ENCODE measurements around the gene ZCCHC3.

ZCCHC3 gene

GRCh38 chr20:286508-286907, 10.9 kb upstream of the ZCCHC3 start:
- no peak for DNase-seq (ENCODE audit: low read depth)

GRCh38 chr20:288956-289692, 8.2 kb upstream of the ZCCHC3 start:
- DNase-seq (ENCODE audit: low read depth): no peak

GRCh38 chr20:289693-290083, 7.7 kb upstream of the ZCCHC3 start:
- DNase-seq (ENCODE audit: low read depth): no peak

GRCh38 chr20:290084-290831, 7.1 kb upstream of the ZCCHC3 start, which contains the start of gene C20orf96:
Gene C20orf96 (minus strand): TSS chr20:290750. CDS start chr20:290610, 140 bp downstream.
- DNase-seq (ENCODE audit: low read depth): peak; percentile 94

GRCh38 chr20:294602-295001, 2.8 kb upstream of the ZCCHC3 start:
- no peak for DNase-seq (ENCODE audit: low read depth)

GRCh38 chr20:295804-296203, 1.6 kb upstream of the ZCCHC3 start:
- no peak for DNase-seq (ENCODE audit: low read depth)

GRCh38 chr20:297925-298775, 780 bp downstream of the ZCCHC3 start:
- DNase-seq (ENCODE audit: low read depth): peak; percentile 65

GRCh38 chr20:298776-299391, 1.5 kb downstream of the ZCCHC3 start:
- DNase-seq (ENCODE audit: low read depth): no peak

GRCh38 chr20:300345-300990, 3.1 kb downstream of the ZCCHC3 start:
- no peak for DNase-seq (ENCODE audit: low read depth)

GRCh38 chr20:301886-302848, 4.8 kb downstream of the ZCCHC3 start:
- no peak for DNase-seq (ENCODE audit: low read depth)

- no peak for DNase-seq (ENCODE audit: low read depth)
Measured at GRCh38 chr20:305745-306144, 8.4 kb downstream of the ZCCHC3 start.

- DNase-seq (ENCODE audit: low read depth): no peak
Measured at GRCh38 chr20:308427-309038, 11.2 kb downstream of the ZCCHC3 start.

GRCh38 chr20:309306-309840, 12.0 kb downstream of the ZCCHC3 start:
- no peak for DNase-seq (ENCODE audit: low read depth)

- DNase-seq (ENCODE audit: low read depth): peak; percentile 100
Measured at GRCh38 chr20:309841-310644, 12.7 kb downstream of the ZCCHC3 start.

- DNase-seq (ENCODE audit: low read depth): no peak
Measured at GRCh38 chr20:310645-311044, 13.3 kb downstream of the ZCCHC3 start.

- no peak for DNase-seq (ENCODE audit: low read depth)
Measured at GRCh38 chr20:311609-312008, 14.2 kb downstream of the ZCCHC3 start.

- DNase-seq (ENCODE audit: low read depth): no peak
Measured at GRCh38 chr20:312067-312466, 14.7 kb downstream of the ZCCHC3 start.

GRCh38 chr20:312866-313265, 15.5 kb downstream of the ZCCHC3 start:
- DNase-seq (ENCODE audit: low read depth): no peak

GRCh38 chr20:313402-313801, 16.0 kb downstream of the ZCCHC3 start:
- DNase-seq (ENCODE audit: low read depth): no peak

Measured in fibroblast of the conjunctiva (primary cell).